KG1 (cell line): Measurements from ENCODE around the gene EEF1AKMT3.

ENCODE experiments used
- DNase-seq: peaks from one replicate; lab custom pipeline; 2025; lab: John Stamatoyannopoulos, UW

The EEF1AKMT3 gene

DNA sequence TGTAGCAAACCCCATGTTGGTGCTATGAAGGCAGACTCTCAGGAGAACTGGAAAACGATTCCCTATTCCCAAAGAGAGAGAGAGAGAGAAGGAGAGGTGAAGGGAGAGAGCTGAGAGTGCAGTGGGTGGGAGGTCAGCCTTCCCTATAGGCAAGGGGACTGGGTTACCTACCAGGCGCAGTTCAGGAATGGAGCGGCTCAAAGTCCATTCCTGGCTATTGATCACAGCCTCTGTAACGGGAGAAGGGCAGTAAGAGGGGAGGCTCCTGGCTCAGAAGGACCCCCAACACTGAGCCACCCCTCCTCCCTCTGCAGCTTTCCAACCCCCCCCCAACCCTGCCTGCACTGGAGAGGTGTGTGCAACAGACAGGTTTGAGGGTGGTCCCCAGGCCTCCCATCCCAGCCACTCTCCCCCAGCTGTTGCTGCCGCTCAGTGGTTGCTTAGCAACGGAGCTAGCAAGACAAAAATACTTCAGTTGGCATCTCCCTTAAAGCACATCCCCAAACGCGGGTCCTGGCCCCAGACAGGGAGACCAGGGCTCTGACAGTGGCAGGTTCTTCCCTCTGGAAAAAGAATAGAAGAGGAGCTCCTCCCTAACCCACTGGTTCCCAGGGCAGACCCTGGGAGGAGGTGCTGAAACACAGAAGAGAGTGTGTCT is 37.1 kb upstream of the EEF1AKMT3 start:
- no peak for DNase-seq

- DNase-seq = no peak
These were observed 36.3 kb upstream of the EEF1AKMT3 start for GRCh38 chr12:57735952-57736740.

DNA sequence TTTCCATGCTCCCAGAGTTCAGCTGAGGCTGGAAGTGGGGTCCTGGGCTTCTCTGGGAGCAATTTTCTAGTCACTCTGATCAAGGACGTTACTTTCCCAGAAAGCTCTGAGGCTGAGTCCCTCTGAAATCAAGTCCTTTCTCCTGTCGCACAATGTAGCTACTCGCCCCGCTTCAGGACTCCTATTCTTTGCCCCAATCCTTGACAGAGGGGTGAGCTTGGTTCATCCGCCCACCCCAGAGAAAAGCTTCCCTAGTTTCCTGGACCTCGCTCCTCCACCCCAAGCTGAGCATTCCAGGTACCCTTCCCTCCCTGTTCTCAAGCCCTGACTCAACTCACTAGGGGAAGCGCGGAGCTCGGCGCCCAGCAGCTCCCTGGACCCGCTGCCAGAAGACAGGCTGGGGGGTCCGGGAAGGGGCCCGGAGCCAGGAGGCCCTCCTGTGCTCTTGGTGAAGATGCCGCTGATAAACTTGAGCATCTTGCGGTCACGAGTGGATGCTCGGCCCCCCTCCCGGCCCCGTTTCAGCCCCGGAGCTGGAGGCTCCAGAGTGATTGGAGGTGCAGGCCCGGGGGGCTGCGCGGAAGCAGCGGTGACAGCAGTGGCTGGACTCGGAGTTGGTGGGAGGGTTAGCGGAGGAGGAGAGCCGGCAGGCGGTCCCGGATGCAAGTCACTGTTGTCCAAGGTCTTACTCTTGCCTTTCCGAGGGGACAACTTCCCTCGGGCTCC is 35.5 kb upstream of the EEF1AKMT3 start:
- DNase-seq = no peak

GRCh38 chr12:57737467-57738460 is 34.6 kb upstream of the EEF1AKMT3 start:
- DNase-seq = no peak

- no peak for DNase-seq
These were observed 33.7 kb upstream of the EEF1AKMT3 start, which contains the start of gene AGAP2 for GRCh38 chr12:57738661-57739237. TSS of gene AGAP2 (minus strand) at chr12:57738742. CDS start at chr12:57738246, 496 bp downstream.

DNA sequence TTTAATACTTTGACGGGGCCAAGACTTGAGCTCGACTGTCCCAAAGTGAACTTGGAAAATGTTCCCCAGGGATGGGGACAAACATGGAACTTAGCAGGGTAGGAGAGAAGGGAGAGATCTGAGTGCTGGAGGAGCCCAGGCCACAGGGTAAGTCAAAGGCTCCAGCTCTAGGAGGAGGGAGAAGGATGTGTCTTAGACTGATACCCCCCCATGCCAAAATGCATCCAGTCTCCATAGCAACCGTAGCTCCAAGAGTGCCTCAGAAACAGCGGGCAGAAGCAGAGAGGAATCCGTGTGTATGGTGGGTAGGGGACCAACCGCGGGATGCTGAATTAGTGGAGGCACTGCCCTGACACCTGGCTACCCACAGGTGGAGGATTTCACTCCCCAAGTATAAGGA is 33.0 kb upstream of the EEF1AKMT3 start:
- no peak for DNase-seq

DNA sequence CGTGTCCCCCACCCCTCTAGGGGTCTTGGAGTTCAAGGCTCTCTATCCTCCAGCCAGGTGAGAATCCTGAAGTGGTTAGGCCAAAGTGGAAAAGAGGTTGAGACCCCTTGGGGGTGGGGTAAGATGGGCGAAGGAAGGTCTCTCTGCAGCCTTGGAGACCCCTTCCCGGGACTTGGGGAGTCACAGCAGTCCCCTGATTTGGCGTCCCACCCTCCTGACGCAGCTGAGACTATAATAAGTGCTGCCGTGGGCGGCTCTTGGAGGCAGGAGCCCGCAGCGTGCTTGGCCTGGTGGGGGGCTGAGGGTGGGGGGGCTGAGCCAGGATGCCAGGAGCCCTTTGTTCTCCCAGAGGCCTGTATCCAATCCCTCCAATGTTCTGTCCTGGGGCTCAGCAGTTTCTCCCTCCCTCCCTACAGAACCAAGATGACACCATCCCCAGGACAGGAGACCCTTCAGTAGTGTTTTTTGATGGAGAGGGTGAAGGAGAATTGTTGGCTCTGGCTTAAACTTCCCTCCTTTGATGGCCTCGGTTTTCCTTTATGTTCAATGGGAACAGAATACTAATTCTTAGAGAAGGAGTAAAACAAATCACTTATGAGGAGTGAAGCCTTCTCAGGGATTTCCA is 32.4 kb upstream of the EEF1AKMT3 start:
- DNase-seq = no peak

DNA sequence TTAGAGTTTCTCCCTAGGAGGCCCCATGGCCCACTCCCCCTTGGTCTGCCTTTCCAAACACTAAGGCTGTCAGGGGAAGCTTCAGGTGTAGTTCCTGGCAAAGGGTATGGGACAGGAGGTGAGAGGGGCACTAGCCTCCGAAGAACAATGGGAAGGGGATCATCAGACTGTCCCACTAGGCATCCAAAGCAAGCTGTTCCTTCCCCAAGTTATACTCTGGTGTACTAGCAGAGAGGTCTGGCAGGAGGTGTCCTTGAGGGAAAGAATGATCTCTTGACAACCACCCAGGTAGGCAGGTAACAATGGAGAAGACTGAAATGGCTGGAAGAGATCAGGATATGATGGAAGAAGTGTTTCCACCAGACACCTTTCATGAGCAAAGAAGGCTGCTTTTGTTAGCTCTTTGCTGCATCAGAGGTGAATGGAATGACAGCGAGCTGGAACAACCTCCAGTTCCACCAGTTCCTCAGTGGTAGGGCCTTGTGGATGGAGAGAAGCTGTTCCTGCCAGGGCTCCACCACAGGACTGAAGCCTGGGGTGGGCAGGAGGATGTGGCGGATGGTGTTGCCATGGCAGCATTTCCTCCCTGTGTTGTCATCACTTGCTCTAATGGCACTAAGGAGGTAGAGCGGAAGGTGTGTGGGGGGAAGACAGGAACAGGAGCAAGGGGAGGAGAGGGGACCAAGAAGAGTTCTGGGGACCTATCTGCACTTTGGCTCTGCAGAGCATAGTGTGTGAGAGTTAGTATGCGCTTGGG is 31.6 kb upstream of the EEF1AKMT3 start:
- no peak for DNase-seq

GRCh38 chr12:57741413-57741789 is 31.0 kb upstream of the EEF1AKMT3 start:
- no peak for DNase-seq

DNA sequence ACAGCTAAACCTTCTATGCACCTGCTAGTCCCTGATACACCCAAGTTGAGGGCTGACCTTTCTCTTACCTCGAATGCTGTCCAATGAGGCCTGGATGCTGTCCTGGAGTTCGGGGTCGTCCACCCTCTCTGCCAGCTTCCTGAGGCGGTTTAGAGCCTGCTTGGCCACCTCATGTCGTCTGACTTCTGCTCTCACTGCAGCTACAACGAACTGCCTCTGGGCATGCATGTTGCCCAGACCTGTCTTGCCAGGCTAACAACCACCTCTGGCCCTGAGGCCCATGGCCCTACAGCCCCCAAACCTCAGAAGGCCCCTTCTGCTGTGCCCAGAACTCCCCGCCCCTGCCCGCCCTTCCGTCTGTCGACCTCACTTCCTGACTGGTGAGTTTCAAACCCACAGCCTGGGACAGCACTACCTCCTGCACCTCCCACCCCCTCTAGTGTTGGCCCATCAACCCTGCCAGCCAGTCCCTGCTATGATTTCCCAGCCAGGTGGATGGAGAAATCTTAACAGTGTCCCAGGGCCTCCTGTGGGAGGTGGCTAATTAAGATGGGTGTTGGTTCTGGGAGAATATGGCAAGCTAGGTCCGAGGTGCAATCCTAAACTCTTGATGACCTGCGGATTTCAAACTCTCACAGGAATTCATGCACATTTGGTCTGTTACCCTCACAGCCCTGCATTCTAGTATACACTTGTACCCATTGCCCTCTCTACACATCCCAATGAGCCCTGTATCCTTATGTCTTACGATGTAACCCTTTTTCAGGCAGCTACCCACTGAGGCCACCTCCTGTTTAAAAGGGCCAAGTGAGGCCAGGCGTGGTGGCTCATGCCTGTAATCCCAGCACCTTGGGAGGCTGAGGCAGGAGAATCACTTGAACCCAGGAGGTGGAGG is 30.3 kb upstream of the EEF1AKMT3 start:
- no peak for DNase-seq

- no peak for DNase-seq
These were observed 28.6 kb upstream of the EEF1AKMT3 start for GRCh38 chr12:57743769-57744168.

GRCh38 chr12:57744194-57744776 is 28.1 kb upstream of the EEF1AKMT3 start:
- DNase-seq = peak; percentile 67

GRCh38 chr12:57744777-57745484 is 27.5 kb upstream of the EEF1AKMT3 start, which contains the start of gene TSPAN31:
TSS of gene TSPAN31 (plus strand) at chr12:57745039. CDS start at chr12:57745155, 116 bp downstream.
- peak; percentile 83 for DNase-seq

- DNase-seq = no peak
These were observed 26.9 kb upstream of the EEF1AKMT3 start for GRCh38 chr12:57745485-57745881.

DNA sequence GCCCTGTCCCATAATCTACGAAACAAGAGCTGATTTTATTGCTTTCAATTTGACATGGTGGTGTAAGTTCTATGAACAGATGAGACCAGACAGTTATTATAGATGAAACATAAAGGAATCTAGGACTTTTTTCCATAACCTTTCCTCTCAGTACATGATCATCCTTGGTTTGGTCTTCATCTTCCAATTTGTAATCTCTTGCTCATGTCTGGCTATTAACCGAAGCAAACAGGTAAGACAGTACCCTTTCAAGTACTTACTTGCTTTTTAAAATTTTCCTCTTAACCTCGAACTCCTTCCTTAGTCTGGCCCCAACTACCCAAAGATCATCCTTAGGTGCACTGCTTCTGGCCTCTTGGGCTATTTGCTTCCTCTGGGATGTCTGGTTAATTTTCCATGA is 26.4 kb upstream of the EEF1AKMT3 start:
- no peak for DNase-seq

- no peak for DNase-seq
These were observed 23.4 kb upstream of the EEF1AKMT3 start for GRCh38 chr12:57749061-57749460.

GRCh38 chr12:57750561-57751431 is 21.6 kb upstream of the EEF1AKMT3 start:
- no peak for DNase-seq
